Endothelial cell of umbilical vein (primary cell): ENCODE results near the gene ARHGEF7. TPM values are rescaled to one million over a fixed set of nuclear protein-coding genes. Genes with fewer than 3 reads are reported as not detected.

ENCODE experiments used
- BruUV-seq: library from RNA; stranded (reverse); fragments of 400-500 nt; replicated peaks from 2 replicates; lab custom pipeline; 2021; lab: Mats Ljungman, UMichigan
- CTCF ChIA-PET: fragments of 300-600, 350-600 bp; sonication (Branson Sonifier 250); formaldehyde crosslinking; loops from one replicate; lab custom pipeline; 2021; ENCODE audit warnings: antibody characterized with exemption, inconsistent platforms; lab: Charles Lee
- POLR2A ChIA-PET: fragments of 300-600, 350-600 bp; sonication (Branson Sonifier 250); formaldehyde crosslinking; loops from one replicate; lab custom pipeline; 2021; ENCODE audit warnings: antibody characterized with exemption, inconsistent platforms; lab: Charles Lee
- DNase-seq: peaks from one replicate; pipeline ENCODE4 v3.0.0-alpha.2; 2011; ENCODE audit warnings: low read depth, low spot score
- FAIRE-seq: peaks from 2 replicates; lab custom pipeline; 2011; peaks lifted over from hg19 to GRCh38; lab: Jason Lieb, UNC
- H2AFZ ChIP-seq: 2 replicates; pipeline ENCODE4 v1.6.0; 2012; ENCODE audit warnings: low read depth, low read length, control low read depth, inconsistent platforms
- H3K27ac ChIP-seq: 2 replicates; pipeline ENCODE4 v1.5.1; 2011; ENCODE audit warnings: low read depth, mild to moderate bottlenecking, control low read depth, low read length, moderate library complexity; ENCODE audit not compliant: insufficient read depth
- H3K27me3 ChIP-seq, 2 experiments: 2 replicates each; pipeline versions ENCODE4 v1.6.0 to v1.6.1; 2011; ENCODE audit warnings: low read length in 2 of 2, mixed read lengths in 1 of 2; ENCODE audit not compliant: control insufficient read depth in 2 of 2, insufficient read depth in 2 of 2
- H3K36me3 ChIP-seq, 2 experiments: 2 replicates in 1 of 2; 3 replicates in 1 of 2; pipeline ENCODE4 v1.5.1; 2011; ENCODE audit warnings: low read length in 2 of 2, mild to moderate bottlenecking in 1 of 2, moderate library complexity in 1 of 2; ENCODE audit not compliant: control insufficient read depth in 2 of 2, insufficient read depth in 2 of 2; ENCODE audit errors: extremely low read depth in 1 of 2
- H3K4me1 ChIP-seq: 3 replicates; pipeline ENCODE4 v1.5.1; 2011; ENCODE audit warnings: mild to moderate bottlenecking, low read length; ENCODE audit not compliant: control insufficient read depth, insufficient read depth; ENCODE audit errors: extremely low read depth
- H3K4me2 ChIP-seq: 2 replicates; pipeline ENCODE4 v1.6.1; 2011; ENCODE audit warnings: low read length, control low read depth, mixed read lengths; ENCODE audit not compliant: insufficient read depth
- H3K4me3 ChIP-seq, 3 experiments: fragments of 200-600 bp in 1 of 3; sonication (generic), shearing (Covaris generic) in 1 of 3; replicated peaks in 1 of 3; 2 replicates each; pipeline ENCODE4 v1.5.1; 2011 to 2016; ENCODE audit warnings: control low read depth in 3 of 3, low read length in 3 of 3, mild to moderate bottlenecking in 2 of 3, inconsistent platforms in 1 of 3, low read depth in 1 of 3, moderate library complexity in 1 of 3; ENCODE audit not compliant: insufficient read depth in 1 of 3
- H3K79me2 ChIP-seq: 2 replicates; pipeline ENCODE4 v1.6.0; 2012; ENCODE audit warnings: low read length, inconsistent platforms; ENCODE audit not compliant: control insufficient read depth, insufficient read depth
- H3K9ac ChIP-seq: replicated peaks from 2 replicates; pipeline ENCODE3; 2011; ENCODE audit warnings: low read length, control low read depth; ENCODE audit not compliant: insufficient read depth; ENCODE audit errors: extremely low read depth
- H3K9me1 ChIP-seq: replicated peaks from 3 replicates; pipeline ENCODE4 v1.6.0; 2011; ENCODE audit warnings: mild to moderate bottlenecking, low read length; ENCODE audit not compliant: control insufficient read depth, insufficient read depth; ENCODE audit errors: extremely low read depth
- H3K9me3 ChIP-seq: replicated peaks from 2 replicates; pipeline ENCODE4 v1.5.1; 2012; ENCODE audit warnings: low read length, inconsistent platforms; ENCODE audit not compliant: control insufficient read depth, insufficient read depth
- H4K20me1 ChIP-seq: replicated peaks from 2 replicates; pipeline ENCODE3; 2011; ENCODE audit warnings: mild to moderate bottlenecking, low read length; ENCODE audit not compliant: control insufficient read depth, insufficient read depth; ENCODE audit errors: extremely low read depth
- CTCF ChIP-seq, 2 donors: IDR thresholded peaks; 1 replicate in 1 of 2; 2 replicates in 1 of 2; pipeline ENCODE4 v1.5.1; 2011; ENCODE audit warnings: low read length in 2 of 2, mild to moderate bottlenecking in 2 of 2, moderate library complexity in 2 of 2, control low read depth in 1 of 2, inconsistent platforms in 1 of 2, low read depth in 1 of 2; ENCODE audit not compliant: insufficient read depth in 1 of 2; ENCODE audit errors: extremely low read depth in 1 of 2
- EZH2 ChIP-seq: IDR thresholded peaks from 2 replicates; pipeline ENCODE4 v1.6.1; 2012; ENCODE audit warnings: borderline replicate concordance, low read depth, mild to moderate bottlenecking, moderate library complexity, low read length, inconsistent platforms; ENCODE audit not compliant: severe bottlenecking
- GATA2 ChIP-seq: IDR thresholded peaks from 2 replicates; pipeline ENCODE4 v1.7.0; 2011; ENCODE audit warnings: low read depth, mild to moderate bottlenecking, moderate library complexity, mixed read lengths, low read length; ENCODE audit not compliant: insufficient read length, insufficient read depth
- JUN ChIP-seq: IDR thresholded peaks from 2 replicates; pipeline ENCODE4 v1.6.1; 2011; ENCODE audit warnings: borderline replicate concordance, low read depth; ENCODE audit not compliant: insufficient read length, insufficient read depth
- MAX ChIP-seq: IDR thresholded peaks from 2 replicates; pipeline ENCODE4 v1.6.1; 2011; ENCODE audit not compliant: insufficient read depth, insufficient read length
- MYC ChIP-seq: IDR thresholded peaks from one replicate; pipeline ENCODE4 v1.6.1; 2011; ENCODE audit warnings: mild to moderate bottlenecking, low read depth, low read length
- dilution Hi-C: fragments of 300-500 bp; cut with MboI; formaldehyde crosslinking; loops from one replicate; pipeline ENCODE4 v1.15.0; 2019; ENCODE audit warnings: low sequenced_read_pairs; ENCODE audit not compliant: extremely low pct_ligation_motif_present
- intact Hi-C: fragments of 100-400 bp; cut with micrococcal nuclease; formaldehyde crosslinking; loops from one replicate; pipeline ENCODE4 v1.10.0; 2022
- polyA plus RNA-seq, 4 experiments: library from polyadenylated mRNA; depleted of rRNA in 3 of 4; stranded (reverse) in 3 of 4; unstranded in 1 of 4; fragments of >200 nt; gene quantifications; 2 replicates each; pipeline versions ENCODE4 v1.2.1 to v1.2.3, GENCODE V29; 2011 to 2012; ENCODE audit warnings: missing spikeins in 1 of 4
- total RNA-seq: library from RNA; stranded (reverse); gene quantifications from 2 replicates; pipeline ENCODE4 v1.2.3, GENCODE V29; 2021

ARHGEF7 gene
- total and polyA plus RNA-seq, 2 donors (not counting 3 experiments of a cell fraction or from before 2014, with no cell fraction given), result 94.9 to 155 TPM

- FAIRE-seq (no peak), DNase-seq (no peak)
- peaks cover 83% of the 10 kb centered on the region for H3K79me2 ChIP-seq
- H3K9ac ChIP-seq, result no peak overlapping the region
- no TSS peak for BruUV-seq
- no peak overlapping the region for H3K27ac ChIP-seq
- H2AFZ ChIP-seq, result no peak overlapping the region
- intact Hi-C loops, result no loop called here
- POLR2A ChIA-PET, result no interaction called here
- CTCF ChIA-PET, result interaction anchor here (1.1 to 1.6 kb wide), 2 partner anchors 17 to 152 kb away, joined by 3 to 6 read pairs; no protein-coding TSS in a partner anchor
- peaks cover 2 to 10% of the 10 kb centered on the region in 2 experiments for H3K36me3 ChIP-seq
- TF ChIP-seq EZH2, result no peak
- TF ChIP-seq JUN, result no peak
- no peak for TF ChIP-seq MAX
- no peak for TF ChIP-seq MYC
- no peak for TF ChIP-seq CTCF (IDR thresholded peaks at IDR 0.05; ENCODE audit: extremely low read depth in 1 of 2, insufficient read depth in 1 of 2, low read depth in 1 of 2, low read length in 2 of 2)
- TF ChIP-seq GATA2, result no peak
- no peaks in the 10 kb centered on the region for H3K9me1 ChIP-seq
- dilution Hi-C loops, result no loop called here
- no peak overlapping the region for H3K4me2 ChIP-seq
- peaks cover 21% of the 10 kb centered on the region for H4K20me1 ChIP-seq
- no peak overlapping the region for H3K4me3 ChIP-seq
- no peaks in the 10 kb centered on the region for H3K4me1 ChIP-seq
- H3K9me3 ChIP-seq, result no peaks in the 10 kb centered on the region
- H3K27me3 ChIP-seq, result no peaks in the 10 kb centered on the region
Measured at GRCh38 chr13:111219280-111219679, 104.2 kb downstream of the ARHGEF7 start.
